ENCODE measurements around the gene MEX3A. TPM values are rescaled to one million over a fixed set of nuclear protein-coding genes. Genes with fewer than 3 reads are reported as not detected.

Gene MEX3A
- total and polyA plus RNA-seq, 4 donors, result 0.52 to 1.3 (median 0.91) TPM

DNA sequence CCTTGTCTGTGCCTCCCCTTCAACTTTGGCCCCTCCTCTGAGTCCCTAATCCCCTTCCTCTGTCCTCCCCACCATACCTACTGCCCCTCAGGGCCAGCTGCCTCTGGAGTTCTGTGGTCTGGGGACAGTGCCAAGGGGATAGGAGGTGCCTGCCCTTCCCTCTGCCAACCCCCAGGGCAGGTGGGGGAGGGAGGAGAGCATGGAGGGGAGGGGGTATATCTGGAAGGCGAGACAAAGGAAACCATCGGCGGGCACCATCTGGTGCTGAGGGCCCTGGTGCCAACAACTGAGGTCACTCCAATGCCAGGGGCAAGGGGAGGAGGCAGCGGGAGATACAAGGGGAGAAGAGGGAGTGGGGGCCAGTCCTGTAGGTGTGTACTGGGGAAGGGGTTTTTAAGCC lies 11.7 kb downstream of the MEX3A start:
- DNase-seq (ENCODE audit: low spot score), result no peak
- Histone ChIP-seq H3K36me3 (ENCODE audit: control insufficient read depth in 4 of 4, insufficient read depth in 3 of 4, low read depth in 1 of 4, low read length in 3 of 4) (no peaks in the 10 kb centered on the region), H3K27ac (ENCODE audit: low read depth in 1 of 2, low read length in 2 of 2) (peak overlapping the region; percentile 78 to 86), H3K9me3 (ENCODE audit: control insufficient read depth in 4 of 4, low read length in 3 of 4) (no peaks in the 10 kb centered on the region), H3K4me1 (ENCODE audit: control insufficient read depth in 4 of 4, insufficient read depth in 4 of 4, low read length in 3 of 4) (peaks cover 10 to 32% (median 24%) of the 10 kb centered on the region in 4 donors), H3K4me3 (ENCODE audit: low read depth in 1 of 3, low read length in 3 of 3) (peak overlapping the region in 1 of 3 donors; percentile 15), H3K9ac (ENCODE audit: low read depth in 1 of 2, low read length in 2 of 2) (peak overlapping the region in 1 of 2 donors; percentile 50), H3K27me3 (ENCODE audit: control insufficient read depth in 4 of 4, insufficient read depth in 4 of 4, low read length in 3 of 4) (no peaks in the 10 kb centered on the region)
- 42% methylated on average over 4 of the region's 4 CpGs for WGBS
- no peak for TF ChIP-seq RXRA (IDR thresholded peaks at IDR 0.05)
- no peak for TF ChIP-seq ZBTB33 (IDR thresholded peaks at IDR 0.05)
- no peak for TF ChIP-seq FOXA1 (IDR thresholded peaks at IDR 0.05)
- no peak for TF ChIP-seq JUND (IDR thresholded peaks at IDR 0.05)
- TF ChIP-seq GABPA (IDR thresholded peaks at IDR 0.05 in 1 of 2, conservative IDR thresholded peaks at IDR 0.05 in 1 of 2), result no peak
- TF ChIP-seq, protein P1, sequence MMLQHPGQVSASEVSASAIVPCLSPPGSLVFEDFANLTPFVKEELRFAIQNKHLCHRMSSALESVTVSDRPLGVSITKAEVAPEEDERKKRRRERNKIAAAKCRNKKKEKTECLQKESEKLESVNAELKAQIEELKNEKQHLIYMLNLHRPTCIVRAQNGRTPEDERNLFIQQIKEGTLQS (IDR thresholded peaks at IDR 0.05), result no peak
- no peak for TF ChIP-seq HNF4A (conservative IDR thresholded peaks at IDR 0.05)

- peak overlapping the region; percentile 78 to 86 for H3K27ac ChIP-seq (ENCODE audit: low read depth in 1 of 2, low read length in 2 of 2)
- H3K27me3 ChIP-seq (ENCODE audit: control insufficient read depth in 4 of 4, insufficient read depth in 4 of 4, low read length in 3 of 4), result no peaks in the 10 kb centered on the region
- 53% methylated on average over 3 of the region's 3 CpGs for WGBS
- H3K36me3 ChIP-seq (ENCODE audit: control insufficient read depth in 4 of 4, insufficient read depth in 3 of 4, low read depth in 1 of 4, low read length in 3 of 4), result no peaks in the 10 kb centered on the region
- peaks cover 8 to 25% (median 17%) of the 10 kb centered on the region in 4 donors for H3K4me1 ChIP-seq (ENCODE audit: control insufficient read depth in 4 of 4, insufficient read depth in 4 of 4, low read length in 3 of 4)
- H3K4me3 ChIP-seq (ENCODE audit: low read depth in 1 of 3, low read length in 3 of 3), result peak overlapping the region in 1 of 3 donors; percentile 15
- TF ChIP-seq, protein P2, sequence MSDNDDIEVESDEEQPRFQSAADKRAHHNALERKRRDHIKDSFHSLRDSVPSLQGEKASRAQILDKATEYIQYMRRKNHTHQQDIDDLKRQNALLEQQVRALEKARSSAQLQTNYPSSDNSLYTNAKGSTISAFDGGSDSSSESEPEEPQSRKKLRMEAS (IDR thresholded peaks at IDR 0.05), result peak; percentile 84
- TF ChIP-seq SP1 (IDR thresholded peaks at IDR 0.05) (peak; percentile 88), TAF1 (conservative IDR thresholded peaks at IDR 0.05) (peak; percentile 53), YY1 (IDR thresholded peaks at IDR 0.05) (peak; percentile 78), NR2F2 (IDR thresholded peaks at IDR 0.05) (peak; percentile 89), RAD21 (IDR thresholded peaks at IDR 0.05) (peak; percentile 39 to 46), EGR1 (IDR thresholded peaks at IDR 0.05; ENCODE audit: low read depth in 2 of 2) (peak in 1 of 2 donors; percentile 30), HNF4A (conservative IDR thresholded peaks at IDR 0.05) (peak; percentile 95 to 98), GABPA (IDR thresholded peaks at IDR 0.05 in 1 of 2, conservative IDR thresholded peaks at IDR 0.05 in 1 of 2) (peak in 1 of 2 donors; percentile 73), FOXA2 (IDR thresholded peaks at IDR 0.05) (peak; percentile 48), JUND (IDR thresholded peaks at IDR 0.05) (peak; percentile 49 to 89), RXRA (IDR thresholded peaks at IDR 0.05) (peak; percentile 96 to 99), ZBTB33 (IDR thresholded peaks at IDR 0.05) (peak; percentile 86), HNF4G (IDR thresholded peaks at IDR 0.05) (peak; percentile 67), FOXA1 (IDR thresholded peaks at IDR 0.05) (no peak)
- TF ChIP-seq, protein P3, sequence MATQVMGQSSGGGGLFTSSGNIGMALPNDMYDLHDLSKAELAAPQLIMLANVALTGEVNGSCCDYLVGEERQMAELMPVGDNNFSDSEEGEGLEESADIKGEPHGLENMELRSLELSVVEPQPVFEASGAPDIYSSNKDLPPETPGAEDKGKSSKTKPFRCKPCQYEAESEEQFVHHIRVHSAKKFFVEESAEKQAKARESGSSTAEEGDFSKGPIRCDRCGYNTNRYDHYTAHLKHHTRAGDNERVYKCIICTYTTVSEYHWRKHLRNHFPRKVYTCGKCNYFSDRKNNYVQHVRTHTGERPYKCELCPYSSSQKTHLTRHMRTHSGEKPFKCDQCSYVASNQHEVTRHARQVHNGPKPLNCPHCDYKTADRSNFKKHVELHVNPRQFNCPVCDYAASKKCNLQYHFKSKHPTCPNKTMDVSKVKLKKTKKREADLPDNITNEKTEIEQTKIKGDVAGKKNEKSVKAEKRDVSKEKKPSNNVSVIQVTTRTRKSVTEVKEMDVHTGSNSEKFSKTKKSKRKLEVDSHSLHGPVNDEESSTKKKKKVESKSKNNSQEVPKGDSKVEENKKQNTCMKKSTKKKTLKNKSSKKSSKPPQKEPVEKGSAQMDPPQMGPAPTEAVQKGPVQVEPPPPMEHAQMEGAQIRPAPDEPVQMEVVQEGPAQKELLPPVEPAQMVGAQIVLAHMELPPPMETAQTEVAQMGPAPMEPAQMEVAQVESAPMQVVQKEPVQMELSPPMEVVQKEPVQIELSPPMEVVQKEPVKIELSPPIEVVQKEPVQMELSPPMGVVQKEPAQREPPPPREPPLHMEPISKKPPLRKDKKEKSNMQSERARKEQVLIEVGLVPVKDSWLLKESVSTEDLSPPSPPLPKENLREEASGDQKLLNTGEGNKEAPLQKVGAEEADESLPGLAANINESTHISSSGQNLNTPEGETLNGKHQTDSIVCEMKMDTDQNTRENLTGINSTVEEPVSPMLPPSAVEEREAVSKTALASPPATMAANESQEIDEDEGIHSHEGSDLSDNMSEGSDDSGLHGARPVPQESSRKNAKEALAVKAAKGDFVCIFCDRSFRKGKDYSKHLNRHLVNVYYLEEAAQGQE (IDR thresholded peaks at IDR 0.05), result peak; percentile 75
- TF ChIP-seq, protein P1 (IDR thresholded peaks at IDR 0.05), result peak; percentile 98
- TF ChIP-seq, protein P4, sequence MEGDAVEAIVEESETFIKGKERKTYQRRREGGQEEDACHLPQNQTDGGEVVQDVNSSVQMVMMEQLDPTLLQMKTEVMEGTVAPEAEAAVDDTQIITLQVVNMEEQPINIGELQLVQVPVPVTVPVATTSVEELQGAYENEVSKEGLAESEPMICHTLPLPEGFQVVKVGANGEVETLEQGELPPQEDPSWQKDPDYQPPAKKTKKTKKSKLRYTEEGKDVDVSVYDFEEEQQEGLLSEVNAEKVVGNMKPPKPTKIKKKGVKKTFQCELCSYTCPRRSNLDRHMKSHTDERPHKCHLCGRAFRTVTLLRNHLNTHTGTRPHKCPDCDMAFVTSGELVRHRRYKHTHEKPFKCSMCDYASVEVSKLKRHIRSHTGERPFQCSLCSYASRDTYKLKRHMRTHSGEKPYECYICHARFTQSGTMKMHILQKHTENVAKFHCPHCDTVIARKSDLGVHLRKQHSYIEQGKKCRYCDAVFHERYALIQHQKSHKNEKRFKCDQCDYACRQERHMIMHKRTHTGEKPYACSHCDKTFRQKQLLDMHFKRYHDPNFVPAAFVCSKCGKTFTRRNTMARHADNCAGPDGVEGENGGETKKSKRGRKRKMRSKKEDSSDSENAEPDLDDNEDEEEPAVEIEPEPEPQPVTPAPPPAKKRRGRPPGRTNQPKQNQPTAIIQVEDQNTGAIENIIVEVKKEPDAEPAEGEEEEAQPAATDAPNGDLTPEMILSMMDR (IDR thresholded peaks at IDR 0.05; ENCODE audit: low read depth, low read length, missing input control), result no peak
- DNase-seq (ENCODE audit: low spot score), result no peak
- no peak overlapping the region for H3K9ac ChIP-seq (ENCODE audit: low read depth in 1 of 2, low read length in 2 of 2)
- no peaks in the 10 kb centered on the region for H3K9me3 ChIP-seq (ENCODE audit: control insufficient read depth in 4 of 4, low read length in 3 of 4)
Observed at GRCh38 chr1:156069490-156070455, 12.5 kb downstream of the MEX3A start.
